GM12878 (cell line): ENCODE data around the gene TM4SF18. TPM values are rescaled to one million over a fixed set of nuclear protein-coding genes. Genes with fewer than 3 reads are reported as not detected.

Experiments used
- ATAC-seq: fragments of 200-7000 bp; cut with Tn5 transposase; 3 replicates; pipeline ENCODE4 v1.9.1; 2020; ENCODE audit warnings: mild to moderate bottlenecking, moderate library complexity
- BruUV-seq: library from RNA; stranded (reverse); fragments of 400-500 nt; replicated peaks from 2 replicates; lab custom pipeline; 2021; lab: Mats Ljungman, UMichigan
- CTCF ChIA-PET: fragments of 300-600 bp; sonication (Branson Sonifier 250); formaldehyde crosslinking; extraction: SDS; loops from one replicate; lab custom pipeline; 2021; ENCODE audit warnings: inconsistent platforms; lab: Yijun Ruan, JAX
- POLR2A ChIA-PET: fragments of 350-600 bp; formaldehyde crosslinking; extraction: SDS; loops from one replicate; lab custom pipeline; 2021; ENCODE audit warnings: inconsistent platforms; lab: Charles Lee
- RAD21 ChIA-PET: fragments of 300-600 bp; sonication (Branson Sonifier 250); formaldehyde crosslinking; loops from one replicate; lab custom pipeline; 2023; ENCODE audit warnings: antibody characterized with exemption; ENCODE audit not compliant: unreplicated experiment; lab: Charles Lee
- SMC1A ChIA-PET: fragments of 300-600 bp; sonication (Branson Sonifier 250); formaldehyde crosslinking; loops from one replicate; lab custom pipeline; 2023; ENCODE audit not compliant: unreplicated experiment, uncharacterized antibody; lab: Charles Lee
- DNase-seq: peaks from one replicate; pipeline ENCODE4 v3.0.0-alpha.2; 2011; ENCODE audit warnings: low read depth, low spot score
- FAIRE-seq: peaks from 3 replicates; lab custom pipeline; 2011; peaks lifted over from hg19 to GRCh38; lab: Jason Lieb, UNC
- H2AFZ ChIP-seq: 2 replicates; pipeline ENCODE4 v1.6.0; 2011; ENCODE audit warnings: low read depth, low read length, control low read depth; ENCODE audit not compliant: control insufficient read depth
- H3K27ac ChIP-seq: 2 replicates; pipeline ENCODE4 v1.5.1; 2011; ENCODE audit warnings: control low read depth; ENCODE audit not compliant: control insufficient read depth, insufficient read depth
- H3K27me3 ChIP-seq, 2 experiments: replicated peaks in 1 of 2; 2 replicates each; pipeline versions ENCODE4 v1.6.0 to v1.6.1; 2011; ENCODE audit warnings: low read length in 1 of 2; ENCODE audit not compliant: control insufficient read depth in 2 of 2, insufficient read depth in 2 of 2
- H3K36me3 ChIP-seq, 2 experiments: 2 replicates each; pipeline ENCODE4 v1.5.1; 2011; ENCODE audit warnings: low read length in 1 of 2; ENCODE audit not compliant: control insufficient read depth in 2 of 2, insufficient read depth in 2 of 2
- H3K4me1 ChIP-seq: 2 replicates; pipeline ENCODE4 v1.6.1; 2011; ENCODE audit warnings: mild to moderate bottlenecking, low read length, moderate library complexity, mixed read lengths; ENCODE audit not compliant: control insufficient read depth, insufficient read depth
- H3K4me2 ChIP-seq: 2 replicates; pipeline ENCODE4 v1.6.0; 2011; ENCODE audit warnings: control low read depth; ENCODE audit not compliant: control insufficient read depth, insufficient read depth
- H3K4me3 ChIP-seq: fragments of 200-600 bp; sonication (generic); 2 replicates; pipeline ENCODE4 v1.5.1; 2016
- H3K79me2 ChIP-seq: 2 replicates; pipeline ENCODE4 v1.6.0; 2011; ENCODE audit warnings: low read length; ENCODE audit not compliant: control insufficient read depth, insufficient read depth
- H3K9ac ChIP-seq: 2 replicates; pipeline ENCODE4 v1.8.0; 2011; ENCODE audit warnings: low read length, control low read depth, mixed read lengths; ENCODE audit not compliant: control insufficient read depth, insufficient read depth
- H3K9me3 ChIP-seq: replicated peaks from 3 replicates; pipeline ENCODE4 v1.5.1; 2011; ENCODE audit warnings: mild to moderate bottlenecking, low read length; ENCODE audit not compliant: control insufficient read depth, insufficient read depth
- H4K20me1 ChIP-seq: 2 replicates; pipeline ENCODE4 v1.6.0; 2011; ENCODE audit not compliant: control insufficient read depth, insufficient read depth
- IKZF2 ChIP-seq, 2 experiments: fragments of 450-650 bp; IDR thresholded peaks; 2 replicates each; pipeline ENCODE4 v1.6.1; 2017; ENCODE audit warnings: mild to moderate bottlenecking in 2 of 2, moderate library complexity in 2 of 2
- MYC ChIP-seq: IDR thresholded peaks from 2 replicates; pipeline ENCODE4 v1.6.1; 2011; ENCODE audit warnings: mild to moderate bottlenecking, low read length, moderate library complexity, inconsistent platforms; ENCODE audit not compliant: insufficient read depth, insufficient replicate concordance, insufficient read length, severe bottlenecking
- SREBF2 ChIP-seq: IDR thresholded peaks from 2 replicates; pipeline ENCODE4 v1.6.1; 2012; ENCODE audit warnings: mild to moderate bottlenecking, low read length
- SUPT20H ChIP-seq: IDR thresholded peaks from 2 replicates; pipeline ENCODE4 v1.6.1; 2011; ENCODE audit warnings: low read depth, mild to moderate bottlenecking, low read length, moderate library complexity, borderline replicate concordance; ENCODE audit not compliant: control insufficient read depth
- TBL1XR1 ChIP-seq: IDR thresholded peaks from 2 replicates; pipeline ENCODE4 v1.6.1; 2012; ENCODE audit warnings: low read depth, low read length, improper control_type of control experiment
- YY1 ChIP-seq: IDR thresholded peaks from 2 replicates; pipeline ENCODE4 v1.6.1; 2011; ENCODE audit warnings: low read depth, mild to moderate bottlenecking, low read length
- in situ Hi-C: fragments of 300-500 bp; cut with MboI; formaldehyde crosslinking; loops from 9 replicates; pipeline ENCODE4 v1.14.3; 2018; ENCODE audit warnings: mixed read lengths
- intact Hi-C: fragments of 100-400 bp; cut with micrococcal nuclease; formaldehyde crosslinking; loops from one replicate; pipeline ENCODE4 v1.14.2; 2022; ENCODE audit not compliant: unreplicated experiment
- polyA plus RNA-seq, 11 experiments: library from polyadenylated mRNA; depleted of rRNA in 4 of 11; unstranded in 6 of 11; stranded (reverse) in 5 of 11; fragments of >200 nt; fragmentation: Nextera tagmentation in 4 of 11; fragmentation: Illumina TruSeq in 1 of 11; extraction: Ambion mirVana in 4 of 11; extraction: Trizol in 1 of 11; gene quantifications; 1 replicate in 1 of 11; 2 replicates in 10 of 11; pipeline versions ENCODE4 v1.2.1 to v1.2.3, GENCODE V29; 2011 to 2016; ENCODE audit warnings: inconsistent platforms in 2 of 11, missing spikeins in 2 of 11, low read depth in 1 of 11
- total RNA-seq, 4 experiments: library from RNA; depleted of rRNA in 3 of 4; stranded (reverse); fragments of >200 nt in 3 of 4; fragmentation: Illumina TruSeq in 1 of 4; extraction: Trizol in 1 of 4; gene quantifications; 2 replicates each; pipeline versions ENCODE4 v1.2.1 to v1.2.3, GENCODE V29; 2013 to 2021
- TF ChIP-seq, protein P1 (sequence below): fragments of 450-650 bp; IDR thresholded peaks from 2 replicates; pipeline ENCODE4 v1.6.1; 2017; ENCODE audit warnings: mild to moderate bottlenecking, moderate library complexity
- TF ChIP-seq, protein P2 (sequence below): fragments of 450-650 bp; IDR thresholded peaks from 2 replicates; pipeline ENCODE4 v1.6.1; 2016; ENCODE audit warnings: mild to moderate bottlenecking
- TF ChIP-seq, protein P3 (sequence below): fragments of 450-650 bp; IDR thresholded peaks from 2 replicates; pipeline ENCODE4 v1.6.1; 2017; ENCODE audit warnings: antibody characterized with exemption, mild to moderate bottlenecking, moderate library complexity
- TF ChIP-seq, protein P4 (sequence below): fragments of 450-650 bp; conservative IDR thresholded peaks from 2 replicates; pipeline ENCODE4 v1.6.1; 2017; ENCODE audit warnings: mild to moderate bottlenecking, moderate library complexity

TM4SF18 gene
- total and polyA plus RNA-seq, 10 of the 15 experiments (the other 5 are each of a cell fraction or from before 2014, with no cell fraction given): 0.01 TPM; not detected in 9

DNA sequence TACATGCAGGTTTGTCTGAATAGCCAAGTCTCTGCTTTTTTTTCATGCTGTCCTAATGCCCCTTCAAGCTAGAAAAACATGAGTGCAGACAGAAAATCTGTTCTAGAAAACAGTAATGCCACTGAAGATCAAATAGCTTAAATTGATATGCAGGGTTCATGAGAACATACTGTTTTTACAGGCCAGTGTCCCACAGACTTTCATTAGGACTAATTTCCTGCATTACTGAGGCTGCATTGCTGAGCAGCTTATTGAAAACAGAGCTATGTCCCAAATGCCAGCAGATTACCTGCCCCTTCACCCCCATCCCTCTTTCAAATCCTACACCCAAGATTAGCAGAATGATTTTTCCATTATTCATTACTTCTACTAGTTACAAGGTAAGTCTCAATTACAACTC is 665 bp downstream of the TM4SF18 start:
- no peak overlapping the region for H3K4me2 ChIP-seq
- no peaks in the 10 kb centered on the region for H3K4me1 ChIP-seq
- in situ Hi-C loops: no loop called here
- ATAC-seq (no peak), FAIRE-seq (no peak), DNase-seq (no peak)
- intact Hi-C loops: loop anchor here (5.0 kb wide), 1 partner anchor 375 kb away; no protein-coding TSS in a partner anchor
- SMC1A ChIA-PET: interaction anchor here (0.6 kb wide), 1 partner anchor 10 kb away, joined by 3 read pairs; no protein-coding TSS in a partner anchor
- no peaks in the 10 kb centered on the region for H3K36me3 ChIP-seq
- H3K9ac ChIP-seq: no peak overlapping the region
- RAD21 ChIA-PET: interaction anchor here (1.0 kb wide), 1 partner anchor 11 kb away, joined by 3 read pairs; no protein-coding TSS in a partner anchor
- H3K27ac ChIP-seq: no peak overlapping the region
- CTCF ChIA-PET: interaction anchor here (0.8 to 1.4 kb wide), 3 partner anchors 11 to 156 kb away, joined by 3 to 4 read pairs (median 3); no protein-coding TSS in a partner anchor
- POLR2A ChIA-PET: no interaction called here
- no peak overlapping the region for H2AFZ ChIP-seq
- BruUV-seq: no TSS peak
- no peaks in the 10 kb centered on the region for H4K20me1 ChIP-seq
- no peaks in the 10 kb centered on the region; a peak in 3 of 4 replicates for H3K27me3 ChIP-seq
- no peaks in the 10 kb centered on the region for H3K79me2 ChIP-seq
- no peaks in the 10 kb centered on the region for H3K9me3 ChIP-seq
- H3K4me3 ChIP-seq: no peak overlapping the region
- TF ChIP-seq SUPT20H (no peak), IKZF2 (IDR thresholded peaks at IDR 0.05) (no peak), SREBF2 (no peak), YY1 (no peak), MYC (no peak), TBL1XR1 (no peak)
- TF ChIP-seq, protein P1, sequence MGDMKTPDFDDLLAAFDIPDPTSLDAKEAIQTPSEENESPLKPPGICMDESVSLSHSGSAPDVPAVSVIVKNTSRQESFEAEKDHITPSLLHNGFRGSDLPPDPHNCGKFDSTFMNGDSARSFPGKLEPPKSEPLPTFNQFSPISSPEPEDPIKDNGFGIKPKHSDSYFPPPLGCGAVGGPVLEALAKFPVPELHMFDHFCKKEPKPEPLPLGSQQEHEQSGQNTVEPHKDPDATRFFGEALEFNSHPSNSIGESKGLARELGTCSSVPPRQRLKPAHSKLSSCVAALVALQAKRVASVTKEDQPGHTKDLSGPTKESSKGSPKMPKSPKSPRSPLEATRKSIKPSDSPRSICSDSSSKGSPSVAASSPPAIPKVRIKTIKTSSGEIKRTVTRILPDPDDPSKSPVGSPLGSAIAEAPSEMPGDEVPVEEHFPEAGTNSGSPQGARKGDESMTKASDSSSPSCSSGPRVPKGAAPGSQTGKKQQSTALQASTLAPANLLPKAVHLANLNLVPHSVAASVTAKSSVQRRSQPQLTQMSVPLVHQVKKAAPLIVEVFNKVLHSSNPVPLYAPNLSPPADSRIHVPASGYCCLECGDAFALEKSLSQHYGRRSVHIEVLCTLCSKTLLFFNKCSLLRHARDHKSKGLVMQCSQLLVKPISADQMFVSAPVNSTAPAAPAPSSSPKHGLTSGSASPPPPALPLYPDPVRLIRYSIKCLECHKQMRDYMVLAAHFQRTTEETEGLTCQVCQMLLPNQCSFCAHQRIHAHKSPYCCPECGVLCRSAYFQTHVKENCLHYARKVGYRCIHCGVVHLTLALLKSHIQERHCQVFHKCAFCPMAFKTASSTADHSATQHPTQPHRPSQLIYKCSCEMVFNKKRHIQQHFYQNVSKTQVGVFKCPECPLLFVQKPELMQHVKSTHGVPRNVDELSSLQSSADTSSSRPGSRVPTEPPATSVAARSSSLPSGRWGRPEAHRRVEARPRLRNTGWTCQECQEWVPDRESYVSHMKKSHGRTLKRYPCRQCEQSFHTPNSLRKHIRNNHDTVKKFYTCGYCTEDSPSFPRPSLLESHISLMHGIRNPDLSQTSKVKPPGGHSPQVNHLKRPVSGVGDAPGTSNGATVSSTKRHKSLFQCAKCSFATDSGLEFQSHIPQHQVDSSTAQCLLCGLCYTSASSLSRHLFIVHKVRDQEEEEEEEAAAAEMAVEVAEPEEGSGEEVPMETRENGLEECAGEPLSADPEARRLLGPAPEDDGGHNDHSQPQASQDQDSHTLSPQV: no peak
- TF ChIP-seq, protein P2, sequence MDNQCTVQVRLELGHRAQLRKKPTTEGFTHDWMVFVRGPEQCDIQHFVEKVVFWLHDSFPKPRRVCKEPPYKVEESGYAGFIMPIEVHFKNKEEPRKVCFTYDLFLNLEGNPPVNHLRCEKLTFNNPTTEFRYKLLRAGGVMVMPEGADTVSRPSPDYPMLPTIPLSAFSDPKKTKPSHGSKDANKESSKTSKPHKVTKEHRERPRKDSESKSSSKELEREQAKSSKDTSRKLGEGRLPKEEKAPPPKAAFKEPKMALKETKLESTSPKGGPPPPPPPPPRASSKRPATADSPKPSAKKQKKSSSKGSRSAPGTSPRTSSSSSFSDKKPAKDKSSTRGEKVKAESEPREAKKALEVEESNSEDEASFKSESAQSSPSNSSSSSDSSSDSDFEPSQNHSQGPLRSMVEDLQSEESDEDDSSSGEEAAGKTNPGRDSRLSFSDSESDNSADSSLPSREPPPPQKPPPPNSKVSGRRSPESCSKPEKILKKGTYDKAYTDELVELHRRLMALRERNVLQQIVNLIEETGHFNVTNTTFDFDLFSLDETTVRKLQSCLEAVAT: no peak
- TF ChIP-seq, protein P3, sequence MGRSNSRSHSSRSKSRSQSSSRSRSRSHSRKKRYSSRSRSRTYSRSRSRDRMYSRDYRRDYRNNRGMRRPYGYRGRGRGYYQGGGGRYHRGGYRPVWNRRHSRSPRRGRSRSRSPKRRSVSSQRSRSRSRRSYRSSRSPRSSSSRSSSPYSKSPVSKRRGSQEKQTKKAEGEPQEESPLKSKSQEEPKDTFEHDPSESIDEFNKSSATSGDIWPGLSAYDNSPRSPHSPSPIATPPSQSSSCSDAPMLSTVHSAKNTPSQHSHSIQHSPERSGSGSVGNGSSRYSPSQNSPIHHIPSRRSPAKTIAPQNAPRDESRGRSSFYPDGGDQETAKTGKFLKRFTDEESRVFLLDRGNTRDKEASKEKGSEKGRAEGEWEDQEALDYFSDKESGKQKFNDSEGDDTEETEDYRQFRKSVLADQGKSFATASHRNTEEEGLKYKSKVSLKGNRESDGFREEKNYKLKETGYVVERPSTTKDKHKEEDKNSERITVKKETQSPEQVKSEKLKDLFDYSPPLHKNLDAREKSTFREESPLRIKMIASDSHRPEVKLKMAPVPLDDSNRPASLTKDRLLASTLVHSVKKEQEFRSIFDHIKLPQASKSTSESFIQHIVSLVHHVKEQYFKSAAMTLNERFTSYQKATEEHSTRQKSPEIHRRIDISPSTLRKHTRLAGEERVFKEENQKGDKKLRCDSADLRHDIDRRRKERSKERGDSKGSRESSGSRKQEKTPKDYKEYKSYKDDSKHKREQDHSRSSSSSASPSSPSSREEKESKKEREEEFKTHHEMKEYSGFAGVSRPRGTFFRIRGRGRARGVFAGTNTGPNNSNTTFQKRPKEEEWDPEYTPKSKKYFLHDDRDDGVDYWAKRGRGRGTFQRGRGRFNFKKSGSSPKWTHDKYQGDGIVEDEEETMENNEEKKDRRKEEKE: no peak
- TF ChIP-seq, protein P4, sequence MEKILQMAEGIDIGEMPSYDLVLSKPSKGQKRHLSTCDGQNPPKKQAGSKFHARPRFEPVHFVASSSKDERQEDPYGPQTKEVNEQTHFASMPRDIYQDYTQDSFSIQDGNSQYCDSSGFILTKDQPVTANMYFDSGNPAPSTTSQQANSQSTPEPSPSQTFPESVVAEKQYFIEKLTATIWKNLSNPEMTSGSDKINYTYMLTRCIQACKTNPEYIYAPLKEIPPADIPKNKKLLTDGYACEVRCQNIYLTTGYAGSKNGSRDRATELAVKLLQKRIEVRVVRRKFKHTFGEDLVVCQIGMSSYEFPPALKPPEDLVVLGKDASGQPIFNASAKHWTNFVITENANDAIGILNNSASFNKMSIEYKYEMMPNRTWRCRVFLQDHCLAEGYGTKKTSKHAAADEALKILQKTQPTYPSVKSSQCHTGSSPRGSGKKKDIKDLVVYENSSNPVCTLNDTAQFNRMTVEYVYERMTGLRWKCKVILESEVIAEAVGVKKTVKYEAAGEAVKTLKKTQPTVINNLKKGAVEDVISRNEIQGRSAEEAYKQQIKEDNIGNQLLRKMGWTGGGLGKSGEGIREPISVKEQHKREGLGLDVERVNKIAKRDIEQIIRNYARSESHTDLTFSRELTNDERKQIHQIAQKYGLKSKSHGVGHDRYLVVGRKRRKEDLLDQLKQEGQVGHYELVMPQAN: no peak
